DMS 273 treated with DMSO at 0.1 percent for 48 hours (cell line): ENCODE results near the gene SYNPR.
"Not testable (repeated sequence)": the region's sequence is repeated elsewhere in the genome, so short reads cannot be mapped to it uniquely, and the experiment has no call there.

Experiments
- DNase-seq: peaks from one replicate; lab custom pipeline; 2025; lab: John Stamatoyannopoulos, UW

SYNPR gene

GRCh38 chr3:63624941-63625560 is 346.9 kb downstream of the SYNPR start:
- DNase-seq = no peak

GRCh38 chr3:63631670-63632069 is 353.6 kb downstream of the SYNPR start:
- DNase-seq = no peak

- DNase-seq = no peak
Measured at GRCh38 chr3:63635186-63635585, 357.1 kb downstream of the SYNPR start.

GRCh38 chr3:63639806-63640205 is 361.7 kb downstream of the SYNPR start:
- DNase-seq = no peak

GRCh38 chr3:63642488-63642887 is 364.4 kb downstream of the SYNPR start:
- no peak for DNase-seq

- no peak for DNase-seq
Measured at GRCh38 chr3:63644212-63644797, 366.2 kb downstream of the SYNPR start.

- DNase-seq = not testable (repeated sequence)
Measured at GRCh38 chr3:63644928-63645781, 367.0 kb downstream of the SYNPR start.

- DNase-seq = no peak
Measured at GRCh38 chr3:63652066-63652725, 374.1 kb downstream of the SYNPR start, which contains the start of gene SNTN. TSS of gene SNTN (plus strand) at chr3:63652675. CDS start at chr3:63652688, 13 bp downstream.

- DNase-seq = no peak
Measured at GRCh38 chr3:63654211-63654610, 376.1 kb downstream of the SYNPR start.

GRCh38 chr3:63654931-63655330 is 376.8 kb downstream of the SYNPR start:
- DNase-seq = no peak

GRCh38 chr3:63655519-63655918 is 377.4 kb downstream of the SYNPR start:
- no peak for DNase-seq

- no peak for DNase-seq
Measured at GRCh38 chr3:63656786-63657185, 378.7 kb downstream of the SYNPR start.

- no peak for DNase-seq
Measured at GRCh38 chr3:63661242-63661641, 383.1 kb downstream of the SYNPR start.

GRCh38 chr3:63662011-63662410 is 383.9 kb downstream of the SYNPR start:
- DNase-seq = no peak

- DNase-seq = no peak
Measured at GRCh38 chr3:63662500-63662899, 384.4 kb downstream of the SYNPR start.
